Fibroblast of villous mesenchyme (primary cell): ENCODE measurements around the gene SLC27A6. TPM values are rescaled to one million over a fixed set of nuclear protein-coding genes. Genes with fewer than 3 reads are reported as not detected.
"Not testable (repeated sequence)": the region's sequence is repeated elsewhere in the genome, so short reads cannot be mapped to it uniquely, and the experiment has no call there.

Source experiments
- DNase-seq: peaks from one replicate; pipeline ENCODE4 v3.0.0-alpha.2; 2010; ENCODE audit warnings: low read depth
- H3K4me3 ChIP-seq: 2 replicates; pipeline ENCODE4 v1.5.1; 2011; ENCODE audit warnings: low read depth, mild to moderate bottlenecking, low read length
- CTCF ChIP-seq: IDR thresholded peaks from 2 replicates; pipeline ENCODE4 v1.5.1; 2012; ENCODE audit warnings: low read depth, mild to moderate bottlenecking, low read length; ENCODE audit not compliant: insufficient read depth
- total RNA-seq: library from RNA; depleted of rRNA; stranded (reverse); fragments of >200 nt; gene quantifications from 2 replicates; pipeline ENCODE4 v1.2.3, GENCODE V29; 2012

SLC27A6 gene
- total RNA-seq, 1 donor: under 0.01 TPM

- TF ChIP-seq CTCF: no peak
- no peak overlapping the region for H3K4me3 ChIP-seq
- DNase-seq: no peak
Measured at GRCh38 chr5:128949847-128950546, 15.3 kb upstream of the SLC27A6 start.

- H3K4me3 ChIP-seq, DNase-seq: not testable (repeated sequence)
Measured at GRCh38 chr5:128951301-128951700, 14.0 kb upstream of the SLC27A6 start.

GRCh38 chr5:128956164-128956563 is 9.1 kb upstream of the SLC27A6 start:
- no peak for DNase-seq

GRCh38 chr5:128962211-128962610 is 3.1 kb upstream of the SLC27A6 start:
- no peak for TF ChIP-seq CTCF
- DNase-seq: no peak

More at GRCh38 chr5:128956164-128956563, 9.1 kb upstream of the SLC27A6 start:
- no peak for TF ChIP-seq CTCF
- no peak overlapping the region for H3K4me3 ChIP-seq

GRCh38 chr5:128965638-128966302 is 482 bp downstream of the SLC27A6 start:
- TF ChIP-seq CTCF: no peak
- H3K4me3 ChIP-seq: peak overlapping the region; percentile 46
- DNase-seq: no peak

More at GRCh38 chr5:128962211-128962610, 3.1 kb upstream of the SLC27A6 start:
- H3K4me3 ChIP-seq: no peak overlapping the region

GRCh38 chr5:128966375-128966774 is 1.1 kb downstream of the SLC27A6 start:
- no peak overlapping the region for H3K4me3 ChIP-seq
- DNase-seq: no peak
- no peak for TF ChIP-seq CTCF

- H3K4me3 ChIP-seq: no peak overlapping the region
- no peak for TF ChIP-seq CTCF
- DNase-seq: no peak
Measured at GRCh38 chr5:128966846-128967245, 1.6 kb downstream of the SLC27A6 start.
